H1 (cell line): ENCODE data around the gene LBX2. TPM values are rescaled to one million over a fixed set of nuclear protein-coding genes. Genes with fewer than 3 reads are reported as not detected.

Source experiments
- CBX5 ChIP-seq: fragments of 300-800, 300-1000 bp; sonication (generic); IDR thresholded peaks from 2 replicates; pipeline ENCODE4 v1.7.1; 2016; ENCODE audit warnings: antibody characterized with exemption, low read length, low read depth
- E2F6 ChIP-seq: IDR thresholded peaks from 2 replicates; pipeline ENCODE4 v1.6.1; 2012; ENCODE audit warnings: inconsistent platforms
- MAX ChIP-seq: IDR thresholded peaks from 2 replicates; pipeline ENCODE4 v1.6.1; 2012; ENCODE audit warnings: inconsistent platforms
- polyA plus RNA-seq, 7 experiments: library from polyadenylated mRNA; depleted of rRNA in 3 of 7; stranded (reverse) in 5 of 7; unstranded in 2 of 7; fragments of >200 nt in 5 of 7; fragments of 200-250 nt in 2 of 7; gene quantifications; 1 replicate in 5 of 7; 2 replicates in 1 of 7; 4 replicates in 1 of 7; pipeline versions ENCODE4 v1.2.1 to v1.2.3, GENCODE V29; 2011 to 2013; ENCODE audit warnings: missing spikeins in 2 of 7, mixed read lengths in 2 of 7
- total RNA-seq: library from RNA; stranded (reverse); fragmentation: NEBNext Ultra II Directional; extraction: Animal tissue kit (Norgen Biotek cat#: 25700); gene quantifications from 2 replicates; pipeline ENCODE4 v1.2.1, GENCODE V29; 2021

The LBX2 gene
- total and polyA plus RNA-seq, 2 of the 8 experiments (the other 6 are each of a cell fraction or from before 2014, with no cell fraction given), result 0.27 TPM; not detected in 1

- TF ChIP-seq MAX (peak; percentile 68), E2F6 (peak; percentile 92), CBX5 (no peak)
These were observed 31.1 kb upstream of the LBX2 start (continued) for GRCh38 chr2:74530239-74531187.
